Kasumi-1 (cell line): ENCODE data around the gene ORAI3.

Experiments used
- DNase-seq, 2 experiments: peaks; one replicate each; lab custom pipeline; 2025; lab: John Stamatoyannopoulos, UW

The ORAI3 gene

DNA sequence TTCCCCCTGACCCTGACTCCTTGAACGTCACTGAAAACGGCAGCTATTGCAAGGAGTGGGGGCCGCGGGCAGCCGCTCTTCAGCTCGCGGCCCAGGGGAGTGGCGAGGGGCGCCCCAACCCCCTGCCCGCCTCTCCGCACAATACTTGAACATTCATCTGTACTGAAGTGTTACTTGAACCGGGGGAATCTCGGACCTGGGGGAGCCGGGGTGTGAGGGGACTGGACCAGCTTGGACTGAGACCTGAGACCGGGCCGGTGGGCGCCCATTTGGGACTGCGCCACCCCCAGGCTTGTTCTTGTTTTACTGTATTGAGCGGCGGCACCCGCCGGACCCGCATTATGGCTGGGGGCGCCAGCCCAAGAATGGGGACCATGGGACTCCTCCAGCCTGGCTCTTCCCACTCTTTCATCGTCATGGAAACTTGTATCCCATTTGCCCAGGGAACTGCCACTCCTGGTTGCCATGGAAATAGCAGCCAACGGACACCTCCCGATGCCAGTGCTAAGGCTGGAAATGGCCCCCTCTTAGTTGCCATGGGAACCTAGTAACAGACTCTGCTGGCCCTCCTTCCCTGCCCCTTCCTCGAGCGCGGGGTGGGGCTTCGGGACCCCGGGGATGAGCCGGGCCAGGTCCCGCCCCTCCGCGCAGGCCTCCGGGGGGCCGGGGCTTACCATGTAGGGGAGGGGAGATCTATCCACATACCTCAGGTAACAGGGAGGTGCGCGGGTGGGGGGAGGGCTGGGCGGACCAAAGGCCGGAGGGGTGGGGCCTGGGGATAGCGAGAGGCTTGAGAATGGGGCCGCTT lies 805 bp upstream of the ORAI3 start:
- no peak for DNase-seq

DNA sequence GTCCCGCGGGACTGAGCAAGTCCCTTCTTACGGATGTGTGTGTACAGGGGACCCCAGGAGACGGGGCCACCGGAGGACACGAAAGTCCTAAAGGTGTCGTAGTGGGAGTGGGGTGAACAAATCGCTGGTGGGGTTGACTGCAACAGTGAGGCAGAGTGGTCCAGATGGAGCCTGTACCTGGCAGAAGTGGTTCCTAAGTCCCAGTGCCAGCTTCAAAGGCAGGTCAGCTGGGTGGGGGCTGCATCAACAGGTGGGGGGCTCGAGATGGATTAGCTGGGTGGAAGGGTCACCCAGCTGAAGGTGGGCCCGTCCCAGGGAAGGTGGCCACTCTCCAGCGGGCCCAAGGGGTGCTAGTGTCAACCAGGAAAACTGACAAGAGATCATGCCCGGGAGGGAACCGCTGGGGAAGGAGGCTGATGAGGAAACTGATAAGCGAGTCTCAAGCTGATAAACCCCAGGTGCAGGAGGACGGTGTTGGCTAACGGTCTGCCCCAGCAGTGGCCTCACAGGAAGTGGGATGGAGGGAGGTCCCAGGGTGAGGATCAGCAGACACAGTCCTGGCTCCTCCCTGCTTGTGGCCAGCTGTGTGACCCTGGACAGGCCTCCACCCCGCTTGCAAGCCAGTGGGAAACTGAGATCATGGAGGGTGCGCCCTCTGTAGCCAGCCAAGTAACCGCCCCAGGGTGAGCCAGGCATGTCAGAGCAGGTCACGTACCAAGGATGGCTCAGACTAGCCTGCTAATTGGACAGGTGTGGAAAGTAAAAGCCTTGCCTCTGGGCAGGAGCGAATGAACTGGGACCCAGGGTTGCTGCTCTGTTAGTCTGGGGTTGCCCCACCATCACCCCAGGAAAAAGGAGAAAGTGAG lies 1.0 kb downstream of the ORAI3 start:
- peak; percentile 31 to 44 for DNase-seq

DNA sequence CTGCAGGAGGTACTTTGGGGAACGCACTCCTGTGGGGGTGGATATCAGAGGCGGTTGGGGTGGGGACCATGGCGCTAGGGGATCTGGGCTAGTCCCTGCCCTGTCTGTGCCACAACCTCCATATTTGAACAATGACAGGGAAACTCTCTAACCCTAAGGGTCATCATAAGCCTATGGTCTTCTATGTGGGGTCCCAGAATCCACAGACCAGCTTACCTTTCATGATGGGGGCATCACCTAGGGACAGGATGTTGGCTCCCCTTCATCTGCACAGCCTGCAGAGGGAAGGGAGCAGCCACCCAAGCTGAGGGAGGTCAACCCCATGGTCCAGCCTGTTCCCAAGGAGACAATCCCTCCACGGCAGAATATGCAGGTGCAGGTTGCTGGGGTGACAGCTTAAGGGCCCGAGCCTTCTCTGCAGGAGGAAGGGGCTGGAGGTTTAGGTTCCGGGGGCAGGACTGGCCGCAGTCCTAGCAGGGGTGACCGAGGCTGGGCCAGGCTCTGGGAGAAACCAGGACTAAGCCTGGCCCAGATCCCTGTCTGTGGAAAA lies 1.7 kb downstream of the ORAI3 start:
- no peak for DNase-seq

DNA sequence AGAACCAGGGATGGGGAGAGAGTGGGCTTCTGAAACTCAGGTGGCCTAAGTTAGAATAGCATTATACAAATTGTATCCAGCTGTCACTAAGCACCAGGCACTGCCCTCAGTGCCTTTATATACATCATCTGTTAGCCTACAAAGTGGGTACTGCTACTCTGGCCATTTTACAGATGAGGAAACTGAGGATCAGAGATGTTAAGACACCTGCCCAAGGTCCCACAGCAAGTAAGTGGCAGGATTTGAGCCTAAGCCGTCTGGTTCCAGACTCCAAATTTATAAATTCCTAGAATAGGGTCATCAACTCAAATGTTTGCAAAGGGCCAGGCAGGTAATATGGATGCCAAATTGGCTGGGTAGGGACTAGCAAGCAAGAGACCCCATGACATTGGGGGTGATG lies 2.3 kb downstream of the ORAI3 start:
- no peak for DNase-seq

DNA sequence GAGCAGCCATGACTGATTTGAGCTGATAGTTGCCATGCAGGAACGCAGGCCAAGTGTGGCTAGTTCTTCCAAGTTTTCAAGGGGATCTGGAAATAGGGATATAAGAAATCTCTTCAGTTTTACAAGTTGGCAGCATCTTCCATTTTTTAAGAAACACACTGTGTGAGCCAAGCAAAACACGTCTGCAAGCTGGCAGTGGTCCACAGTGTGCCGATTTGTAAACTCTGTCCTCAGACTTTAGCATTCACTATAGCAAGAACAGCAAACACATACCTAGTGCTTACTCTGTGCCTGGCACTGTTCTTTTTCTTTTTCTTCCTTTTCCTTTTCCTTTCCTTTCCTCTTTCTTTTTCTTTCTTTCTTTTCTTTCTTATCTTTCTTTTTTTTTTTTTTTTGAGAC lies 2.9 kb downstream of the ORAI3 start:
- no peak for DNase-seq

DNA sequence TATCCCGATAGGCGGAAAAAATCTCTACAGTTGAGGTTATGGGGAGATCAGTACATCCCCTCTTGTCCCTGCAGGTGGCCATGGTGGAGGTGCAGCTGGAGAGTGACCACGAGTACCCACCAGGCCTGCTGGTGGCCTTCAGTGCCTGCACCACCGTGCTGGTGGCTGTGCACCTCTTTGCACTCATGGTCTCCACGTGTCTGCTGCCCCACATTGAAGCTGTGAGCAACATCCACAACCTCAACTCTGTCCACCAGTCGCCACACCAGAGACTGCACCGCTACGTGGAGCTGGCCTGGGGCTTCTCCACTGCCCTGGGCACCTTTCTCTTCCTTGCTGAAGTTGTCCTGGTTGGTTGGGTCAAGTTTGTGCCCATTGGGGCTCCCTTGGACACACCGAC lies 4.2 kb downstream of the ORAI3 start:
- DNase-seq = no peak

DNA sequence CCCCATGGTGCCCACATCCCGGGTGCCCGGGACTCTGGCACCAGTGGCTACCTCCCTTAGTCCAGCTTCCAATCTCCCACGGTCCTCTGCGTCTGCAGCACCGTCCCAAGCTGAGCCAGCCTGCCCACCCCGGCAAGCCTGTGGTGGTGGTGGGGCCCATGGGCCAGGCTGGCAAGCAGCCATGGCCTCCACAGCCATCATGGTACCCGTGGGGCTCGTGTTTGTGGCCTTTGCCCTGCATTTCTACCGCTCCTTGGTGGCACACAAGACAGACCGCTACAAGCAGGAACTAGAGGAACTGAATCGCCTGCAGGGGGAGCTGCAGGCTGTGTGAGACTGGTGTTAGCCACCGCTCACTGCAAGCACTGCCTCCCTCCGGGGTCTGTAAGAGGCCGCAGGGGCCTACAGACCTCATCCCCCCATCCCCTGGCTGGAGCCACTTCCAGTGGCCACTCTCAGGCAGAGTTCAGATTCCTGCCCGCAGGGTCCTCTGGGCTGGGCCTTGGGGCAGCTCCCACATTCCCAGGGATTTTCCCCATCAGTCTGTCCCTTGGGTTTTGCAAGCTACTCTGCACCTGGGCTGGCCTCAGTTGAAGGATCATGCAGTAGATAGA lies 4.8 kb downstream of the ORAI3 start:
- DNase-seq = peak; percentile 54 to 66

DNA sequence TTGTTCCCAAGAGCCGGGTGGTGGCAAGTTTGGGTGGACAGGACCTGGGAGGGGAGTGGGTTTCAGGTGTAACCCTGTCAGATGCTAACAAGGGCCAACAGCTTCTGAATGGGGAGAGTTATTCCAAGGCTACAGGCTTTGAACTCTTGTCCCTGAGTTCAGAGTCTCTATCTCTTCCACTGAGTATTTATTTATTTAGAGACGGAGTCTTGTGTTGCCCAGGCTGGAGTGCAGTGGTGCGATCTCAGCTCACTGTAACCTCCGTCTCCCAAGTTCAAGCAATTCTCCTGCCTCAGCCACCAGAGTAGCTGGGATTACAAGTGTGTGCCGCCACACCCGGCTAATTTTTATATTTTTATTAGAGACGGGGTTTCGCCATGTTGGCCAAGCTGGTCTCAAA lies 6.1 kb downstream of the ORAI3 start:
- no peak for DNase-seq

DNA sequence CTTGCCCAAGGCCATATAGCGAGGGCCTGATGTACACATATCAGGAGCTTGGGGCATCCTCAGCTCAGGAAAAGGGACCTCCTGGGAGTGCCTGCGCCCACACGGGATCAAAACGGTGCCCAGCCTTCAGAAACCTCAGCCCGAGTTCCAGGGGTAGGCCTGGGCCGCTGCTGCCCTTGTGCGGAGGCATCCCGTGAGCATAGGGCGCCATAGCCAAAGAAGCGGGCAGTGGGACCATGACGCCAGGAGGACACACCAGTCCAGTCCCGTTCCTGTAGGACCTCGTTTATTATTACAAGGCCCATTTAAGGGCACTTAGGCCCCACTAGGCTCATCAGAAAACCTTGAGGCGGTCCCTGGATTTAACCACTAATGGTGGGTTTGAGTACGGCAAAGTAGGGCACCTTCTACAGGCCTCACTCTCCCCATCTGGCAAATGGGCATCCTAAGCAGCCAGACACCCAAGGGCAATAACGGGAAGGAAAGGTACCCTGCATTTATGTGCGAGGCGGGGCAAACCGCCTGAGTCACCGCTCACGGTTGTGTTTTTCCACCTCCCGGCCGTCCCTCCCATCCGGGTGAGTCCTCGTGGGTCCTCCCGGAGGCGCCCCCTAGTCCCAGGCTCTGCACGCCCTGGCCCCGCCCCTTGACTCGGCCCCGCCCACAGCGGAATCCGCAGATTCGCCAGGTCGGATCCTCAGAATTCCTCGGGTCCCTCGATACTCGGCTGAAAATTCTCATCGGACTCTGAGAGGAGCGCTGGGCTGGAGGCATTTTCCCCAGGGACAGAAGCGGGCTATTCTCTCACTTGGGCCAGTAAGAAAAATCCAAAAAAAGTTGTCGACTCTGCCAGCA lies 8.0 kb downstream of the ORAI3 start:
- peak; percentile 33 to 47 for DNase-seq

DNA sequence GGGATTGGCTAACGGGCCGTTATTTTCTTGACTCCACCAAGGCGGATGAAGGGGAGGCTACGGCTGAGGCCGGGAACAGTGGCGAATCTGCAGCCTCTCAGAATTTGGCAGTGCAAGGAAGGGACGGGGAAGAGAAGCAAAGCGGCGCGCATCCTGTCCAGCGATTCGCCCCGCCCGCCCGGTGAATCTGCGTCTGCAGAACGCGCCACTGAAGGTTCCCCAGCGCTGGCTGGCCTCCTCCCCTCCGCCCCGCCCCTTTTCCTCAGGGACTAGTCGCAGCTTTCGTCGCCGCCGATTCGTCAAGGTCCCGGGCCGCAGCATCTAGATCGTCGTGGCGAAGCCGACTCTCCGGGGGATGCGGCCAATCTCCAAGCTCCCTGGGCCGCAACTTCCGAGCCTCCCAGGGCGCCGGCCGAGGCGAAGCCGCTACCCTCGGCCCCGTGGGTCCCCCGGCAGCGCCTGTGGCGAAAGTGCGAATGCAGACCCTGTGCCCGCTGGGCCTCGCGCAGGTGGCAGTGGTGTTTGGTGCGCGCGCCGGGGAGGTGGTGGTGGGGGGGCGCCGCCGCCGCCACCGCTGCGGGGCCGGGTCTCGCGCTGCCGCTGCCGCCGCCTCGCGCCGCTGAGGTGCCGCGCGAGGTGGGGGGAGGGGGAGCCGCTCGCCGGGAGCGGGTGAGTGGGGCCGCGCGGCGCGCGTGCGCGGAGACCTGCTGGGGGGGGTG lies 8.7 kb downstream of the ORAI3 start, which contains the start of gene SETD1A:
TSS of gene SETD1A (plus strand) at position 299 of the 719 bp plus-strand sequence. CDS start 978 bp downstream, outside the sequence.
- DNase-seq = peak; percentile 72 to 81

DNA sequence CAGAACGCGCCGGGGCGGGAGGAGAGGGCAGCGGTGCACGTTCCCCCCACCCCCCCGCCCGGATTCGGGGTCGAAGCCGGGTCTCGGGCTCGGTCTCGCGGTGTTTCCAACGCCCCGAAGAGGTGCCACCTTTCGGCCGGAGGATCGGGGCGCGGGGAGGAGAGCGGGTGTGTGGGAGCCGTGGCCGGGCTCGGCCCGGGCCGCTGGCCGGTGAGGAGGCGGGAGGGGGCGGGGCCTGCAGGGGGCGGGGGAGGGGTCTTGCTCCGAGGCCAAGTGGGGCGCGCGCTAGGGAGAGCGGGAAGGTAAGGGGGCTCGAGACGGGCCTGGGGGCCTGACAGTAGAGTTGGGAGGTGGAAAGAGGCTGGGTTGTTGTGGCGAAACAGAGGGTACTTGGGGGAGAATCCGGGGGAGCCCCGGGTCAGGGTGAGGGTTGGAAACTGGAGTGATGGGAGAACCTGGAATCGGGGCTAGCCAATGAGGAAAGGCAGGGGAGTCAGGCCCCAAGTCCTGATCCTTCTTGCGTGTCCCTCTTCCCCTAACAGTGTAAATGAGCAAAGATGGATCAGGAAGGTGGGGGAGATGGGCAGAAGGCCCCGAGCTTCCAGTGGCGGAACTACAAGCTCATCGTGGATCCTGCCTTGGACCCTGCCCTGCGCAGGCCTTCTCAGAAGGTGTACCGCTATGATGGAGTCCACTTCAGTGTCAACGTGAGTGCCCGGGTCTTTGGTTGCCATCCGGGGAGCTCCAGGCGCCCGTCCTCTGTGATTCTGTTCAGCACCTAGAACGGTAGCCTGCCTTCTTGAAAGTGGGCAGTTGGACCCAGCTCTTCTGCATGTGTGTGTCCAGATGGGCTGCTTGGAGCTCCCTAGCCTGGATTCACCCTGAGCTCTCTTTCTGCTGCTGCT lies 9.6 kb downstream of the ORAI3 start:
- no peak for DNase-seq

DNA sequence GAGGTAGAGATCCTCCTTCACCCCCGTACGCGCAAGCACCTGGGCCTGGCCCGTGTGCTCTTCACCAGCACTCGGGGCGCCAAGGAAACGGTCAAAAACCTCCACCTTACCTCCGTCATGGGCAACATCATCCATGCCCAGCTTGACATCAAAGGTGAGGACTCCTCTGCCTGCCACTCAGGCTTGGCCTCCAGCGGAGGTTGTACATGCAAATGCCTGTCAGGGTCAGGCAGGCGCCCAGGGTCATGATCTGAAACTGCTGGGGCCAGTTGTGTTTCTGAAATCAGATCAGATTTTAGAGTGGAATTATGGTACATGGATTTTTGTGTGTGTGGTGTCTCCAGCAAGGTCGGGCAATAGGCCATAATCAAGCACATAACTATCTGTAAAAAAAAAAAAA lies 12.5 kb downstream of the ORAI3 start:
- DNase-seq = no peak

DNA sequence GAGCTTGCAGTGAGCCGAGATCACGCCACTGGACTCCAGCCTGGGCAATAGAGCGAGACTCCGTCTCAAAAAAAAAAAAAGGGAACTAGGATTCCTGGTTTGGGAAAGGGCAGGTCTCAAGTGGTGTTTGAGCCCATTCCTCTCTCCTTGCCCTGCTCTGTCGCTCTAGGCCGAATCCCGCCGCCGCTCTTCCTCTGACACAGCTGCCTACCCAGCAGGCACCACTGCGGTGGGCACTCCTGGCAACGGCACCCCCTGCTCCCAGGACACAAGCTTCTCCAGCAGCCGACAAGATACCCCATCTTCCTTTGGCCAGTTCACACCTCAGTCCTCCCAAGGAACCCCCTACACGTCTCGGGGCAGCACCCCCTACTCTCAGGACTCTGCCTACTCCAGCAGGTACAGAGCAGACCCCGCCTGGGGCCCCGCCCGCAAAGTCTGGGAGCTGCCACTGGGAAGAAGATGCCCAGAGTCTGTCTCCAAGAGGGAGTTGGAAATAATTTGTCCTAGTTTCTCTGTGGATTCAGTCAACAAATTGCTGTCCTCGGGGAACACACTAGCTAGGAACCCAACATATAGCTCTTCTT lies 15.2 kb downstream of the ORAI3 start:
- no peak for DNase-seq

DNA sequence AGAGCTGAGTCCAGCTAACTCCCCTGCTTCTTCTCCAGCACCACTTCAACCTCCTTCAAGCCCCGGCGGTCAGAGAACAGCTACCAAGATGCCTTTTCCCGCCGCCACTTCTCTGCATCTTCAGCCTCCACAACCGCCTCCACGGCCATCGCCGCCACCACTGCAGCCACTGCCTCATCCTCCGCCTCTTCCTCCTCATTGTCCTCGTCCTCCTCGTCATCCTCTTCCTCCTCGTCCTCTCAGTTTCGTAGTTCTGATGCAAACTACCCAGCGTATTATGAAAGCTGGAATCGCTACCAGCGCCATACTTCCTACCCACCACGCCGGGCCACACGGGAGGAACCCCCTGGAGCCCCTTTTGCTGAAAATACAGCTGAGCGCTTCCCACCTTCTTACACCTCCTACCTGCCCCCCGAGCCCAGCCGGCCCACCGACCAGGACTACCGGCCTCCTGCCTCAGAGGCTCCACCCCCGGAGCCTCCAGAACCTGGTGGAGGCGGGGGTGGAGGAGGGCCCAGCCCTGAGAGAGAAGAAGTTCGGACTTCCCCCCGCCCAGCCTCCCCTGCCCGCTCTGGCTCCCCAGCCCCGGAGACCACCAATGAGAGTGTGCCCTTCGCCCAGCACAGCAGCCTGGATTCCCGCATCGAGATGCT lies 15.8 kb downstream of the ORAI3 start:
- DNase-seq = no peak

DNA sequence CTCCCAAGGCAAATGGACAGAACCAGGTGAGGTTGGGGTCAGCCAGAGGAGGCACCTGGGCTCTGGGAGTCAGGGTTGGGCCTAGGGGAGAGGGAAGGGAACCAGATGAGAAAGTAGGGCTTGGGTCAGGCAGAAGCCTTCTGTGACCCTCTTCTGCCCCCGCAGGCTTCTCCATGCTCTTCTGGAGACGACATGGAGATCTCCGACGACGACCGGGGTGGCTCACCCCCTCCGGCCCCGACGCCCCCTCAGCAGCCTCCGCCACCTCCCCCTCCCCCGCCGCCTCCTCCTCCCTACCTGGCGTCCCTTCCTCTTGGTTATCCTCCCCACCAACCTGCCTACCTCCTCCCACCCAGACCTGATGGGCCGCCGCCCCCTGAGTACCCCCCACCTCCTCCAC lies 16.6 kb downstream of the ORAI3 start:
- DNase-seq = no peak

DNA sequence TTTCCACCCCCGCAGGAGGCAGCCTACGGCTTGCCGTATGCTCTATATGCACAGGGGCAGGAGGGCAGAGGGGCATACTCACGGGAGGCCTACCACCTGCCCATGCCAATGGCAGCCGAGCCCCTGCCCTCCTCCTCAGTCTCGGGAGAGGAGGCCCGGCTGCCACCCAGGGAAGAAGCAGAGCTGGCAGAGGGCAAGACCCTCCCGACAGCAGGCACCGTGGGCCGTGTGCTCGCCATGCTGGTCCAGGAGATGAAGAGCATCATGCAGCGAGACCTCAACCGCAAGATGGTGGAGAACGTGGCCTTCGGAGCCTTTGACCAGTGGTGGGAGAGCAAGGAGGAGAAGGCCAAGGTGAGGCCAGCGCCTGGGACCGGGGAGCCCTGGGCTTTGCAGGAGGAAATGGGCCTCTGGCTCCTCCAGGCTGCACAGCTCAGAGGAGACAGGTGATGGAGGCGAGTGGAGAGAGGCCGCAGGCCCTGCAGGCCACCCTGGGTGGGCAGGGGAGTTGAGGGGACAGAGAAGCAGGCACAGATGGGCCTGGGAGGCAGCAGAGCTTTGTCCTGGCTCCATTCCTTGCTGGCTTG lies 17.3 kb downstream of the ORAI3 start:
- no peak for DNase-seq

DNA sequence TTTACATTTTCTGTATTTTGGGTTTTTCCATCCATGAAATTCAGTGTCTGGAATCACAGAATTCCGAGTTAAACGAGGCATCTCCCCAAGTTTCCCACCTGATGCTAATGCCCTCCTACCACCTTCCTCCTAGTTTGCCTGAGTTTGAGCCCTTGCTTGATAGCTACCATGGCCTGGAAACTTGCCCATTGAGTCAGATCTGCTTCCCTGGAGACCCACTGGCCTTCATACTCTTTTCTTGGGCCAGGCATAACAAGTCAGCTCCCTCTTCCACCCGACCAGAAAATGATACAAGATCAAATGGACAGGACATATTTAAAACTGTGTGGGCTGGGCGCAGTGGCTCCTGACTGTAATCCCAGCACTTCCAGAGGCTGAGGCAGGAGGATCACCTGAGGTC lies 18.9 kb downstream of the ORAI3 start:
- no peak for DNase-seq

DNA sequence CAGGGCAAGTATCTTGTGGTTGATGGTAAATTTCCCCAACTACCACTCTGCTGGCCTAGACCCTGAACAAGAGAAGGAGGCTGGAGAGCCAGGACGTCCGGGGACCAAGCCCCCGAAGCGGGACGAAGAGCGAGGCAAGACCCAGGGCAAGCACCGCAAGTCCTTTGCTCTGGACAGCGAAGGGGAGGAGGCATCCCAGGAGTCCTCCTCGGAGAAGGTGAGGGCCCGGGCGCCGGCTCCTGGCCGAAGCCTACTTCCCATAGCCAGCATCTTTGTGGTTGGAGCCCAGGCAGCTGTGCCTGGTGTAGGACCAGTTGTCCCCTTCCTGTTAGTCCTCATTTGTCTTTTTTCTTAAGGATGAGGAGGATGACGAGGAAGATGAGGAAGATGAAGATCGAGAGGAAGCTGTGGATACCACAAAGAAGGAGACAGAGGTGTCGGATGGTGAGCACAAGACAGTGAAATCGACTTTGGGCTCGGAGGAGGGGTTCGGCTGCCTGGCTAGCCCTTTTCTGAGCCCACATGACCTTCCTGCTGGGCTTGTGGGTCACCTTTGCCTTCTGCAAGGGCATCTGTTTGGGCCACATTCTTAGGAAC lies 20.5 kb downstream of the ORAI3 start:
- no peak for DNase-seq
